ENCODE results near the gene ASPDH. TPM values are rescaled to one million over a fixed set of nuclear protein-coding genes. Genes with fewer than 3 reads are reported as not detected.
"Not testable (repeated sequence)": the region's sequence is repeated elsewhere in the genome, so short reads cannot be mapped to it uniquely, and the experiment has no call there.

The ASPDH gene
- polyA plus RNA-seq, 1 donor (not counting 4 experiments of a cell fraction or from before 2014, with no cell fraction given), result not detected

- Histone ChIP-seq H4K20me1 (ENCODE audit: control insufficient read depth, extremely low read depth, insufficient read depth, low read length) (no peaks in the 10 kb centered on the region), H3K4me2 (ENCODE audit: control insufficient read depth, extremely low read depth, insufficient read depth, low read depth, low read length) (no peak overlapping the region), H3K4me1 (ENCODE audit: control insufficient read depth, extremely low read depth, insufficient read depth, low read length) (no peaks in the 10 kb centered on the region), H3K4me3 (ENCODE audit: control insufficient read depth in 2 of 3, extremely low read depth in 1 of 3, insufficient read depth in 2 of 3, low read depth in 1 of 3, low read length in 3 of 3) (no peak overlapping the region), H3K27ac (ENCODE audit: control insufficient read depth, insufficient read depth, low read length) (no peak overlapping the region), H3K9ac (ENCODE audit: control insufficient read depth, extremely low read depth, insufficient read depth, low read length) (no peak overlapping the region), H3K9me1 (ENCODE audit: control insufficient read depth, extremely low read depth, insufficient read depth, low read length) (no peaks in the 10 kb centered on the region), H3K36me3 (ENCODE audit: control insufficient read depth in 2 of 2, extremely low read depth in 1 of 2, insufficient read depth in 2 of 2, low read length in 2 of 2) (no peaks in the 10 kb centered on the region), H3K79me2 (ENCODE audit: control insufficient read depth, insufficient read depth, low read length) (no peaks in the 10 kb centered on the region), H3K9me3 (ENCODE audit: control insufficient read depth, low read depth, low read length) (no peaks in the 10 kb centered on the region), H2AFZ (ENCODE audit: control insufficient read depth, low read length) (no peak overlapping the region), H3K27me3 (ENCODE audit: control insufficient read depth, extremely low read depth, insufficient read depth, low read length) (peaks cover 5% of the 10 kb centered on the region)
- DNase-seq (ENCODE audit: low read depth, low spot score) (no peak), FAIRE-seq (no peak)
- no peak for TF ChIP-seq CTCF (optimal IDR thresholded peaks at IDR 0.05 in 1 of 3, IDR thresholded peaks at IDR 0.05 in 1 of 3, conservative IDR thresholded peaks at IDR 0.05 in 1 of 3; ENCODE audit: extremely low read depth in 1 of 3, insufficient read depth in 2 of 3, low read length in 3 of 3)
- no peak for TF ChIP-seq EZH2 (IDR thresholded peaks at IDR 0.05; ENCODE audit: low read length)
- dilution Hi-C loops (cut with MboI; ENCODE audit: extremely low pct_ligation_motif_present, low sequenced_read_pairs), result no loop called here
These were observed 17.5 kb upstream of the ASPDH start for GRCh38 chr19:50531171-50531612.

- H3K27me3 ChIP-seq (ENCODE audit: control insufficient read depth, extremely low read depth, insufficient read depth, low read length); DNase-seq (ENCODE audit: low read depth, low spot score); H3K4me1 ChIP-seq (ENCODE audit: control insufficient read depth, extremely low read depth, insufficient read depth, low read length); H3K9me3 ChIP-seq (ENCODE audit: control insufficient read depth, low read depth, low read length); dilution Hi-C loops (cut with MboI; ENCODE audit: extremely low pct_ligation_motif_present, low sequenced_read_pairs); H2AFZ ChIP-seq (ENCODE audit: control insufficient read depth, low read length); H3K4me3 ChIP-seq (ENCODE audit: control insufficient read depth in 2 of 3, extremely low read depth in 1 of 3, insufficient read depth in 2 of 3, low read depth in 1 of 3, low read length in 3 of 3); H3K4me2 ChIP-seq (ENCODE audit: control insufficient read depth, extremely low read depth, insufficient read depth, low read depth, low read length); H4K20me1 ChIP-seq (ENCODE audit: control insufficient read depth, extremely low read depth, insufficient read depth, low read length); H3K79me2 ChIP-seq (ENCODE audit: control insufficient read depth, insufficient read depth, low read length); FAIRE-seq; H3K9ac ChIP-seq (ENCODE audit: control insufficient read depth, extremely low read depth, insufficient read depth, low read length); H3K9me1 ChIP-seq (ENCODE audit: control insufficient read depth, extremely low read depth, insufficient read depth, low read length); H3K27ac ChIP-seq (ENCODE audit: control insufficient read depth, insufficient read depth, low read length); H3K36me3 ChIP-seq (ENCODE audit: control insufficient read depth in 2 of 2, extremely low read depth in 1 of 2, insufficient read depth in 2 of 2, low read length in 2 of 2): not testable (repeated sequence)
These were observed 14.3 kb upstream of the ASPDH start for GRCh38 chr19:50528052-50528451.

- Histone ChIP-seq H3K9me1 (ENCODE audit: control insufficient read depth, extremely low read depth, insufficient read depth, low read length) (no peaks in the 10 kb centered on the region), H3K4me2 (ENCODE audit: control insufficient read depth, extremely low read depth, insufficient read depth, low read depth, low read length) (no peak overlapping the region), H3K27me3 (ENCODE audit: control insufficient read depth, extremely low read depth, insufficient read depth, low read length) (peaks cover 4% of the 10 kb centered on the region), H3K4me1 (ENCODE audit: control insufficient read depth, extremely low read depth, insufficient read depth, low read length) (no peaks in the 10 kb centered on the region), H3K9me3 (ENCODE audit: control insufficient read depth, low read depth, low read length) (no peaks in the 10 kb centered on the region), H4K20me1 (ENCODE audit: control insufficient read depth, extremely low read depth, insufficient read depth, low read length) (no peaks in the 10 kb centered on the region), H2AFZ (ENCODE audit: control insufficient read depth, low read length) (no peak overlapping the region), H3K36me3 (ENCODE audit: control insufficient read depth in 2 of 2, extremely low read depth in 1 of 2, insufficient read depth in 2 of 2, low read length in 2 of 2) (no peaks in the 10 kb centered on the region), H3K9ac (ENCODE audit: control insufficient read depth, extremely low read depth, insufficient read depth, low read length) (no peak overlapping the region), H3K4me3 (ENCODE audit: control insufficient read depth in 2 of 3, extremely low read depth in 1 of 3, insufficient read depth in 2 of 3, low read depth in 1 of 3, low read length in 3 of 3) (no peak overlapping the region), H3K79me2 (ENCODE audit: control insufficient read depth, insufficient read depth, low read length) (no peaks in the 10 kb centered on the region), H3K27ac (ENCODE audit: control insufficient read depth, insufficient read depth, low read length) (no peak overlapping the region)
- TF ChIP-seq EZH2 (IDR thresholded peaks at IDR 0.05; ENCODE audit: low read length), result no peak
- TF ChIP-seq CTCF (optimal IDR thresholded peaks at IDR 0.05 in 1 of 3, IDR thresholded peaks at IDR 0.05 in 1 of 3, conservative IDR thresholded peaks at IDR 0.05 in 1 of 3; ENCODE audit: extremely low read depth in 1 of 3, insufficient read depth in 2 of 3, low read length in 3 of 3), result no peak
- DNase-seq (ENCODE audit: low read depth, low spot score), result no peak
- dilution Hi-C loops (cut with MboI; ENCODE audit: extremely low pct_ligation_motif_present, low sequenced_read_pairs), result no loop called here
- FAIRE-seq, result no peak
These were observed 9.2 kb upstream of the ASPDH start for GRCh38 chr19:50522881-50523280.

Measured in keratinocyte (primary cell).